Neutrophil (primary cell): ENCODE measurements around the gene IFIT2.
"Not testable (repeated sequence)": the region's sequence is repeated elsewhere in the genome, so short reads cannot be mapped to it uniquely, and the experiment has no call there.

Experiments
- H3K27ac ChIP-seq: fragments of 200-600 bp; sonication (generic); 2 replicates; pipeline ENCODE4 v1.5.1; 2016; ENCODE audit warnings: mild to moderate bottlenecking, moderate library complexity
- H3K27me3 ChIP-seq: fragments of 200-600 bp; sonication (generic); 2 replicates; pipeline ENCODE4 v1.6.0; 2016; ENCODE audit warnings: mild to moderate bottlenecking
- H3K36me3 ChIP-seq: fragments of 200-600 bp; sonication (generic); 2 replicates; pipeline ENCODE4 v1.5.1; 2017
- H3K4me1 ChIP-seq, 2 experiments: fragments of 200-600 bp in 1 of 2; sonication (generic) in 1 of 2; 1 replicate in 1 of 2; 2 replicates in 1 of 2; pipeline versions ENCODE4 v1.5.1 to v1.6.1; 2013 to 2016; ENCODE audit warnings: low read depth in 1 of 2, low read length in 1 of 2, mild to moderate bottlenecking in 1 of 2, moderate library complexity in 1 of 2; ENCODE audit not compliant: control insufficient read depth in 1 of 2, insufficient read depth in 1 of 2
- H3K4me3 ChIP-seq, 2 experiments: fragments of 200-600 bp in 1 of 2; sonication (generic) in 1 of 2; 1 replicate in 1 of 2; 2 replicates in 1 of 2; pipeline ENCODE4 v1.5.1; 2013 to 2016; ENCODE audit warnings: low read depth in 1 of 2, low read length in 1 of 2, mild to moderate bottlenecking in 1 of 2, moderate library complexity in 1 of 2
- H3K9me3 ChIP-seq: fragments of 200-600 bp; sonication (generic); 2 replicates; pipeline ENCODE4 v1.5.1; 2016
- CTCF ChIP-seq: fragments of 200-600 bp; sonication (generic); IDR thresholded peaks from 2 replicates; pipeline ENCODE4 v1.5.1; 2016; ENCODE audit warnings: antibody characterized with exemption

Gene IFIT2

DNA sequence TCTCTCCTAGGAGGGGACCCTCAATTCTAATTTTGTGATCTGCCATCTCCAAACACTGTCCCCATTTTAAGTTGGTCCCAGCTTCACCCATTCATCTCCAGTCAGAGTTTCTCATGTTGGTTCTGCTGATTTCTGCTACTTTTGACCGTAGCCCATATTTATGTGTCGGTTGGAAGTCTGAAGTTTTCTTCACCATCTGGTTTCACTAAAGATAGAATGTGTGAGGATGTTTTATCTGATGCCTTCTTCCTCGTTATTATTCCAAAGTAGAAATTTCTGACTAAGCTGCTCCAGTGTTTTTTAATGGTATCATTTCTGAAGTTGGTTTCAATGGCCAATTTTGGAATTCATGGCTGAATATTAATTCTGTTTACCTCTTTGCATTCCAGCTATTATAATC lies 21.3 kb upstream of the IFIT2 start:
- no peak for TF ChIP-seq CTCF
- H3K4me1 ChIP-seq = no peaks in the 10 kb centered on the region
- peaks cover 6% of the 10 kb centered on the region for H3K27me3 ChIP-seq
- no peak overlapping the region for H3K4me3 ChIP-seq
- H3K9me3 ChIP-seq = no peaks in the 10 kb centered on the region
- no peaks in the 10 kb centered on the region for H3K36me3 ChIP-seq
- no peak overlapping the region for H3K27ac ChIP-seq

DNA sequence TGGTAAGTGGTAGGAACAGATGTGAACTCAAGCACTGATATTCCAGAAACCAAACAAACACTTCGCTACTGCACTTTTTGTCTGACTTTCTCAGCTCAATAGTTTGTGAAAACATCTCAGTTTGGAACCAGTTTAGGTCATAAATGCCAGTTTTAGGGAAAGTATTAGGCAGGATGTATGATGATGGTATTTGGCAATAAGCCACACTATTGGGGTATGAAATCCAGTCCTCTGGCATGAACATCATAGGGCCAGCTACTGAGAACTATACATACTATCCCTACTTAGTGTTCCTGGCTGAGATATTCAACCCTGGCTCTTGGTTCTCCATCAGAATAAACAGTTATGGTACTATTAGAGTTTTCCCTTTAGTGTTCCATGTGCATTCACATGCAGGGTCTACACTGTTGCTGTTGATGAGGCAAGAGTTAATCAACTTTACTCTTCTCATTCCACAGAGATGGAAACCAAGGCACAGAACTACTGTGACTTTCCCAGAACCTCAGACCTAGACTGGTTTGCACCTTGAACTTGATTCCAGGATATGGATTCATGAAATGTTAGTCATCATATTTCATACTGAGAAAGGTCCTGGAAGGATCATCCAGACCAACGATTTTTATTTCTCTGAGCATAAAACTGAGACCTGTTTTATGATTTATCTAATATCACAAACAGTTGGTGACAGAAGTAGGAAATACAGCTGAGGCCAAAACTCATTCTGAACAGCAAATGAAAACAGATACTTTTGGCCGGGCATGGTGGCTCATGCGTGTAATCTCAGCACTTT lies 20.0 kb upstream of the IFIT2 start:
- Histone ChIP-seq H3K36me3 (no peaks in the 10 kb centered on the region), H3K9me3 (no peaks in the 10 kb centered on the region), H3K27me3 (peaks cover 6% of the 10 kb centered on the region), H3K4me1 (no peaks in the 10 kb centered on the region), H3K27ac (no peak overlapping the region), H3K4me3 (no peak overlapping the region)
- no peak for TF ChIP-seq CTCF

DNA sequence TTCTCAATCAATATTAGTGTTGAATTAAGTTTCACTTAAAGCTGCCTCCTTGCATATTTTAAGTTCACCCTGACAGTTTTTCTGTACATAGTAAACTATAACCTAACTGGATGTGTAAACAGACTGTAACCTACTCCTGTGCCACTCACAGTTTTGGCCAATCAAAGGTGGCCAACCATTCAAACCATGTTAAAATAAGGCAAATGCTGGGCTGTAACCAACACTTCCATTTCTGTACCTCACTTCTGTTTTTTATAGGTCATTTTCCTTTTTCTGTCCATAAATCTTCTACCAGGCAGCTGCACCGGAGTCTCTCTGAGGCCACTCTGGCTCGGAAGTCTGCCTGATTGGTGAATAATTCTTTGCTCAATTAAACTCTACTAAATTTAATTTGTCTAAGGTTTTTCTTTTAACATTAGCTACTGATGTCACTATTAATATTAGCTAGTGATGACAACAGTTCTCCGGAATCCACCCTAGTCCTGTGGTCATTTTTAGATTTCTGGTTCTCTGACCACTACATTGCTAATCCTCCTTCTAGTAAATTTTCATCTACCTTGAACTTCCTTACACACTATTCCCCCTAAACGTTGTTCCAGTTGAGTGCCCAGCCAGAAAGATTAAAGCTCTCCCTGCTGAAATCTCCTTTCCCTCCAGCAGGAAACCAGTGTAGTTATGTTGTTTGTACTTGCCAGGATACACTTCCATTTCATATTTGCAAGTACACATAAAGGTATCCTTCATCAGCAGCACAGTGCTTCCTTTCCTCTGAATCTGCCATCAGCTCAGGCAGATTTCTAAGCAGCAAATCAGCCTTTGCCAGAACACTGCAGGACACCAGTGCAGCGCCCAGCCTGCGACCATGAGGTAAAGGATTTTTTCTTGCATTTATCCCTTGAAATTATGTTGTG lies 18.6 kb upstream of the IFIT2 start:
- no peak overlapping the region for H3K27ac ChIP-seq
- peaks cover 6% of the 10 kb centered on the region for H3K27me3 ChIP-seq
- no peak overlapping the region for H3K4me3 ChIP-seq
- no peak for TF ChIP-seq CTCF
- no peaks in the 10 kb centered on the region for H3K4me1 ChIP-seq
- no peaks in the 10 kb centered on the region for H3K9me3 ChIP-seq
- no peaks in the 10 kb centered on the region for H3K36me3 ChIP-seq

GRCh38 chr10:89283936-89284475 lies 17.8 kb upstream of the IFIT2 start:
- Histone ChIP-seq H3K36me3 (no peaks in the 10 kb centered on the region), H3K9me3 (no peaks in the 10 kb centered on the region), H3K27ac (no peak overlapping the region), H3K27me3 (peaks cover 6% of the 10 kb centered on the region), H3K4me1 (no peaks in the 10 kb centered on the region), H3K4me3 (no peak overlapping the region)
- no peak for TF ChIP-seq CTCF

DNA sequence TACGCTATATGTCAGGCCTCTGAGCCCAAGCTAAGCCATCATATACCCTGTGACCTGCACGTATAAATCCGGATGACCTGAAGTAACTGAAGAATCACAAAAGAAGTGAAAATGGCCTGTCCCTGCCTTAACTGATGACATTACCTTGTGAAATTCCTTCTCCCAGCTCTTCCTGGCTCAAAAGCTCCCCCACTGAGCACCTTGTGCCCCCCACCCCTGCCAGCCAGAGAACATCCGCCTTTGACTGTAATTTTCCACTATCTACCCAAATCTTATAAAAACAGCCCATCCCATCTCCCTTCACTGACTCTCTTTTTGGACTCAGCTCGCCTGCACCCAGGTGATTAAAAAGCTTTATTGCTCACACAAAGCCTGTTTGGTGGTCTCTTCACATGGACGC lies 17.1 kb upstream of the IFIT2 start:
- H3K27me3 ChIP-seq, H3K4me1 ChIP-seq, H3K4me3 ChIP-seq, H3K36me3 ChIP-seq, H3K9me3 ChIP-seq, H3K27ac ChIP-seq: not testable (repeated sequence)

DNA sequence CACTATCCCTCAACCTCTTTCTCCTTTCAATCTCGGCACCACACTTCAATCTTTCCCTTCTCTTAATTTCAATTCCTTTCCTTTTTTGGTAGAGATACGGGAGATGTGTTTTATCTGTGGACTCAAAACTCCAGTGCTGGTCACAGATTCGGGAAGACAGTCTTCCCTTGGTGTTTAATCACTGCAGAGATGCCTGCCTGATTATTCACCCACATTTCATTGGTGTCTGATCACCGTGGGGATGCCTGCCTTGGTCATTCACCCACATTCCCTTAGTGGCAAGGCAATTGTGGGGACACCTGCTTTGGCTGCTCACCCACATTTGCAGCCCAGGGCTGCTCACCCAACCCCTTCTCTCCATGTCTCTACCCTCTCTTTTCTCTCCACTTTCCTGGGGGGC lies 16.5 kb upstream of the IFIT2 start:
- not testable (repeated sequence) for H3K27me3 ChIP-seq, H3K27ac ChIP-seq, H3K9me3 ChIP-seq, H3K4me1 ChIP-seq, H3K36me3 ChIP-seq, H3K4me3 ChIP-seq
